GM18909 (cell line): ENCODE results near the gene CDH4.

Source experiments
- ATAC-seq: cut with Tn5 transposase; IDR thresholded peaks from one replicate; pipeline ENCODE4 v1.9.1; 2021; ENCODE audit warnings: mild to moderate bottlenecking; ENCODE audit not compliant: unreplicated experiment, poor library complexity

CDH4 gene

DNA sequence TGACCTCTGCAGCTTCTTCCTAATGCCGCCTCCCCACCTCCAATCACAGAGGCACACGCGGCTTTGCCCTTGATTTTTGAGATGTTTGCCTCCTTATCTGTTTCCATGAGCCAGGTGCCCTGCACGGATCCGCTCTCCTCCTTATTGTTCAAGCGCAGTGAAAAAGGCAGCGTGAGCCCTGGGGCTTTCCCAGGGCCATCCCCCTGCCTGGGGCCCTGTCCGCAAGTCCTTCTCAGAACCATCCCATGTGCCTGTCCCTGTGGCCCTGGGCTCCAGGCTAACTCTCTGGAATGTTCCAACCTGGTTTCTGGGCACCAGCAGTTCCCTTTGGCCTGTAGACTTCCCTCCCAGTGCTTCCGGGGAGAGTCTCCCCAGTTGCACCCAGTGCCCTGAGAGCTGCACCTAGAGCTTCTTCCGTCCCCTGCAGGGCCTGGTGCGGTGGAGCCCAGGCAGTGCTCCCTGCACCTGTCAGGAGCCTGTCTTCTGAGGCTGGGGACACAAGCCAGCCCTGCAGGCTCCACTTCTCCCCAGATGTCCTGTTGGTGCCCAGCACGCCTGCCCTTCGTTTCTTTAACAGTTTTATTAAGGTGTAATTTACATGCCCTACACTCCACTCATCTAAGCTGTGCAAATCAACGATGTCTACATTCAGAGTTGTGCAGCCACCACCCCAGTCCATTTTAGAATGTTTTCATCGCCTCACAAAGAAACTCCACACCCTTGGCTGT lies 330.3 kb downstream of the CDH4 start:
- ATAC-seq, result no peak

DNA sequence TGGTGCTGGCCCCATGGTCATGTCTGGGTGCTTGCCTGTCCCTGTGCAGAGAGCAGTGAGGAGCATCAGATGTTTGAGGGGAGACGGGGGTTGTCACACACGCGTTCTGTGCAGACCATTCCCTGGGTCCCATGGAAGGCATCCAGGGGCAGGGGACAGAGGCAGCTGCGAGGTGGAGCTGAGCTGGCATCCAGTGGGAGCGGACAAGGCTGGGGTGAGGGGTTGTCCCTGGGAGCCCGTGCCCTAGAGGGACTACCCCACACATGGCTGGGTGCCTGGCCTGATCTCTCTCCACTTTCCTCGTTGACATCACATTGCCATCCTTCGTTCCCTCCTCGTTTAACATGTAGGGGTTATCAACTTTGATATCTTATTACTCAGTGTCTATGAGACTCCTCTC lies 331.3 kb downstream of the CDH4 start:
- ATAC-seq, result no peak

DNA sequence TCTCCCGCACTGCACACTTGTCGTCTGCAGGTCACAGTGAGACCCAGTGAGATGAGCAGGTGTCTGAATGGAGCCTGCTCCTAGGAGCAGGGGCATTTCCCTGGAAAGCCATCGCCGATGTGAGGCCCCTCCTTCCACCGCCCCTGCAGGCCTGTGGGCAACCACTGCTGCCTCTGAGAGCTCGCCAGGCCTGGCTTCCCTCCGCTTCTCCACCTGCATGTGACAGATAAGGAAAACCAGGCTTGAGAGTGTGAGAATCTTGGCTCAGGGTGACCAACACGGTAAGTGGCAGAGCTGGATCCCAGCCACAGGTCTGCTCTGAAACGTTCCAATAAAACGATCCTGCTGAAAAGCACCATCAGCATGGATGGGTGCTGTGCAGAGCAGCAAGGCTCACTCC lies 332.8 kb downstream of the CDH4 start:
- ATAC-seq, result no peak

DNA sequence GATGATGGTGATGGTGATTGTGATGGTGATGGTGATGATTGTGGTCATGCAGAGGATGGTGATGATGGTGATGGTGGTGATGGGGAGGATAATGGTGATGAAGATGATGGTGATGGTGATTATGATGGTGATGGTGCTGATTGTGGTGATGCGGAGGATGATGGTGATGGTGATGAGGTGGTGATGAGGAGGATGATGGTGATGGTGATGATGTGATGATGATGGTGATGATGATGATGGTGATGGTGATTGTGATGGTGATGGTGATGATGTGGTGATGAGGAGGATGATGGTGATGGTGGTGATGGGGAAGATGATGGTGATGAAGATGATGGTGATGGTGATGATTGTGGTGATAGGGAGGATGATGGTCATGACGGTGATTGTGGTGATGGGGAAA lies 333.7 kb downstream of the CDH4 start:
- ATAC-seq, result no peak

DNA sequence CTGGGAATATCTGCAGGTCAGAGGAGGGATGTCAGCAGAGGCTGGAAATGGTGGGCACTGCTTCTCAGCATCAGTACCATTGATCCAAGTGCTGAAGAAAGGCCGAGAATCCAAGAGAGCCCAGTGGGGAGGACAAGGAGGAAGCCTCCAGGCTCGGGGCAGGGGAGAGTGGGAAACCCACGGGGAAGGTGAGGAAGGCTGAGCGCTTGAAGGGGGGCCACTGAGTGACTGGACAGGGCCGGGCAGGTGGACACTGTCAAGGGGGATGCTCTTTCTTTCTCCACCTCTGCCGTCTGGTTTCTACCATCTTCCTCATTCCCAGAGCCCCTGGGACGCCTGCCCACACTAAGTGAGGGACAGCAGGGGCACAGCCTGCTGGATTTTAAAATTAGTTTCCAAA lies 335.0 kb downstream of the CDH4 start:
- ATAC-seq, result no peak

DNA sequence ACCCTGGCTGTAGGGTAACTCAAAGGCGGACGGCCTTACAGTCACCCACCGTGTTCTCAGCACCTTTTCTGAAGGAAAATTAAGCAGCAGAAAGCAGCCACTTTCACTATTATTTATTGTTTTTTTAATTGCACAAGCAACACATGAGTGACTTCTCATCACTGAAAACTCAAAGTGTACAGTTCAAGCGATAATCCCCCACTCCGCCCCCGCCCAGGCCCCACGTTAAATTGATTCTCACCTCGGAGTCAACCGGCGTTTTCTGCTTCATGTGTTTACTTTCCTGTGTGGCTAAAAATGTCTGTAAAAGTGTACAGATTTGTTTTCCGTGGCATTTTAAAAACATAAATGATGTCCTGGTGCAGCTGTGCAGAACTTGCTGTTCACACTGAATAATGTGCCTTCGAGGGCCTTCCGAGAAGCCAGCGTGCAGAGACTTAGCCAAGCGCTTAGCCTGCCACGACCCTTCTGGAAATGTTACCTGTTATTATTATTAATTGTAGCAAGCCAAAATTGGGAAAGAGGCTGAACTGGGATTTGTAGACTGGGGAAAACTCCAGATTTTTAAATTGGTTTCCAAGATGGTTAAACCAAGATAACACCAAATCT lies 335.7 kb downstream of the CDH4 start:
- no peak for ATAC-seq

DNA sequence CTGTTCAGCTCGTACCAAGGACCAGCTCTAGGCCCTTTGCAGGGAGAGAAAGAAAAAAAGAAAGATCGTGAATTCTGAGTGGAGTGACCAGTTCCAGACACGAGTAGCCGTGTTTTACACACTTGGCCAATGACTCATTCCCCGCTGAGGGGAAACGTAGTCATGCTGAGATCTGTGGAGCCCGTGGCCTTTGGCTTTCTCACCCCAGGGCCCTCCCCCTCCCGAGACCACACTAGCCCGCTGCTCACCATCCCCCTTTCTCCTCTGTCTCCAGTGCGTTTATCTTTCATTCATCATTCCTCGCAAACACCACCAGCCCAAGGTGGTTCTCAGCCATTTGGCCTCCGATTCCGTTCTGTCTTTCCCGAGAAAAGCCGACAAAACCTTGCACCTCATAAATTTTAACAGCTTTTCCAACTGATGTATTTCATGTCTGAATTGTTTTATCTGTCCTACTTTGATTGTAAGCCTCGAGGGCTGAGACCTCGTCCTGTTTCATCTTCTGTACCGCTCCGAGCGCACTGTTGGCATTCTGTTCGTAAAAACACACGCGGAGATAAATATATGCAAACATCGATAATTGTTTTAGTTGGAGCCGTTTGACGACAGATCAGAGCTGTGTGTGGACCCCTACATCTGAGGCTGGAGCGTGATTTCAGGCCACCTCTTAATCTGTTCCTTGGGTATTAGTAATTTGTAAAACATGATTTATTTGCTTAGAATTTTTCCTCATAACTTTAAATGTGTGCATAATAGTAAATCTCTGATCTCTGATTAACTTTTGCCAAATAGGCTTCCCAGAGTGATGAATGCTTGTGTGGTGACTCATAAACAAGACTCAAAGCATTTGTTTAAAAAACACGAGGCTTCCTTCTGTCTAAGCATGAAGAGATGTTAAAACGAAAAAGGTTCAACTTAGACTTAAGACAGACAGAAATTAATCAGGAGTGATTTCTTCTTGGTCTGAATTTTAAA lies 336.6 kb downstream of the CDH4 start:
- no peak for ATAC-seq

DNA sequence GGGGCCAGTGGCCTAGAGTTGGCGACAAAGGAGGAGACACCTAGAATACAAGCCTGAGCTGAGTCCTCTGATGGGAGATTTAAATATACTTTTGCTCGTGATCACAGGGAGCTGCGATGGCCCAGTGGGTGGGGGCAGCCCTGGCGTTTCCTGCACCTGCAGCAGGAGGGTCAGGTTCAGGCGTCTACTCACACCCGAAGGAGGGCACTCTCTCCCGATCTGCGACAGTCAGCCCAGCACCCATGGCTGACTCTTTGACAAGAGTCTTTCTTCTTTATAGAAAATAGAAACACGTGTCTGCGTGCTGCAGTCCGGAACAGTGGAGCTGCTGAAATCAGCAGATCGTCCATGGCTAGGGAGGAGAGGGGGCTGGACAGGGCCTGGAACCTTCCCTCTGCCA lies 338.2 kb downstream of the CDH4 start:
- no peak for ATAC-seq

DNA sequence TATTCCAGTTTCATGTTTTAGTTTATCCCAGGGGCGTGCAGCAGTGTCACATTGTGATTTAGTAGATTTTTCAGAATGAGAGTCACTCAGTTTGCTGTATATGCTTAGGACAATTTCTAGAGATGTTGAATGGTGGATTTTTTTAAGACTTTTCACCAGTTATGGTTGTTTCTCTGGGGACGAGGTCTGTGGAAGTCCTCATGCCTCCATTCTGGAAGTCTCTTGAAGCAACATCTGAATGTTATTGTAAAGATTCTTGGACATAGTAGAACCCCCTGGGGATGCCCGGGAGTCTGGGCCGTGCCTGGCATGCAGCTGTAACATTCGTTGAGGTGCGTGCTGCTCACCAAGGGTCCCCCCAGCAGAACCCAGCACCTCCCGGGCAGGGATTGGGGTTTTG lies 341.5 kb downstream of the CDH4 start:
- no peak for ATAC-seq

DNA sequence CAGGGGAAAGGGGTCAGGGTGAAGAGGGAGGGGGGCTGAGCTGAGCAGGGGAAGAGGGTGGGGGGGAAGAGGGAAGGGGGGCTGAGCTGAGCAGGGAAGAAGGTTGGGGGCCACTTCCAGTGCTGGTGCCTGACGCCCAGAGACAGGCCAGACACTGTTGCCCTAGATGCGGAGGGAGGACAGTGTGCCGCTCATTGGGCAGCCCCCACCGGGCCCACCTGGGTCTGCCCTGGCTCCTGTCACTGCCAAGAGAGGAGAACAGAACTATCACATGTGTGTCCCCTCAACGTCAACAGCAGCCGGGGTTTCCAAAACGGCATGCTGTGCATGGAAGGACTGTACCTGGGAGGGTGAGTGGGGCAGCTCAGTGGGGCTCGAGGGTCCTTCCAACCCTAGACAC lies 342.1 kb downstream of the CDH4 start:
- ATAC-seq, result no peak

DNA sequence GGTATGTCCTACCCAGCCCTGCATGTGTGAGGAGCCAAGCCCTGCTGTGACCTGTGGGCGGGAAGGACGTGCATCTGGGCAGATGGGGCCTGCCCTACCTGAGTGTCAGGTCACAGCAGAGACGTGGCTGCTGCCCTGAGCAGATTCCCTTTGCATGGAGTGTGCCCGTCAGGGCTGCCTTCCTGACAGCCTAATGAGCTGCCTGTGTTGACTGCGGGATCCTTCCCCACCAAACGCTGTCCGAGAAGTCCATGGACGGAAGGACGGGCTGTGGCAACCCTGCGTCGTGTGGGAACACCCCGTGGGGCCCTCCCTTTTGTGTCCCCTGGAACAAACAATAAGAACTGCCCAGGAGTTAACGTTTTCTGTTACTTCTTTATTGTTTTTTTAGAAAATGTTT lies 343.2 kb downstream of the CDH4 start:
- no peak for ATAC-seq

DNA sequence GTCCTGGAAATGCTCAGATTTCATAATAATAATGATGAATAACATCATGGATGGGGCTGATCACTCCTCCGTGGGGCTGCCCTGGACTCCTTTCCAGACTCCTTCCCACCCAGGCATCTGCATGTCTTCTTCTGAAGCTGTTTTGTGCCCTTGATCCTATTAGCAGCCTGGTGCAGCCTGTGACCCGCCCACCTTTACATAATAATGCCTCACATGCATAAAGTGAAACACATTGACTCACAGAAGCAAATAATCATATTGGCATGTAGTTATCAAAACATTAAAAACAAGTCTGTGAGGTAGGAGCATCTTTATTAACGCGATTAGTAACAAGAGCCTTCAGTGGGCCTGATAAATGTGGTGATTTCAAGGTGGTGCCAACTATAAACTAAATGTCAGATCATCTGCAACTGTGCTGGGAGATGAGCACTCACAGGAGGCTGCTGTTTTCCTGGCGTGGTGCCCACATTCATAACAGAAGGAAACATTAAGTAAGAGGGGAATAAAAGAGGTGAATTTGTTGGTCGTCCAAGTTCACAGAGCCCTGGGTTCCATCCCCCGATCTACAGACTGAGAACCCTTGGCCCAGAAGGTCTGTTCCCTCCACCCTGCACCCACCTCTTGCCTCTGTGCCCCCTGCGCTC lies 344.7 kb downstream of the CDH4 start:
- no peak for ATAC-seq

DNA sequence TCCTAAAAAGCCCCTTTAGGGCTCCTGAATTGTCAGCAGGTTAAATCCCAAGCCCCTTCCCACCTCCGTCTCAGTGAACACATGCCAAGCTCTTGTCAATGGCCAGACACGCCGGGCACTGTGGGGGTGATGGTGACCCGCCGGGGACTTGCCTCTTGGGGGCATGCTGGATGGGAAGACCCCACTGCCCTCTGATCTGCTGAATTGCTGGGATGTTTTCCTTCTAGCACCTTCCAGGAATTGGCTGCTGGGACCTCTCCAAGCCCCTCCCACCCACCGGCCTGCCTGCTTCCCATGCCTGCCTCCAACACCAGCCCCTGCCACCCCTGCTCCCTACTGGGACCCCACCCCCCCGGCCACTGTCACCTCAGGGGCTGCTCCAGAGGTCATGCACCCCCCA lies 345.9 kb downstream of the CDH4 start:
- ATAC-seq, result no peak

DNA sequence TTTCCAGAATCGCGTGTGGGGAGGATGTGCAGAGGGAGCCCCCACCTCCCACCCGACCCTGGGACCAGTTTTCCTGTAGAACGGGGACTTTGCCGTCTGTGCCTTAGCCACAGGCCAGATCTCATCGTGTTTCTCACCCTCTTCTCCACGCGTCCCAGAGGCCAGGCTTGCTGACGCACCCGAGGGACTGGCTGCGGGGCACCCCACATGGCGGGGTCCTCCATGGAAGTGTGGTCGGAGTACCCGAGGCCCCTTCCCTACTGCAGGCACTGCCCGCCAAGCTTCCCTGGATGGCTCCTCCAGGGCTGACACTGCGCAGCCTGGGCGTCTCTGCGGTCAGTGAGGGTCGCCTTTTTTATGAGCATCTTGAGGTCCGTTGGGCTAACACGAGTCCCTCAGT lies 346.5 kb downstream of the CDH4 start:
- no peak for ATAC-seq

DNA sequence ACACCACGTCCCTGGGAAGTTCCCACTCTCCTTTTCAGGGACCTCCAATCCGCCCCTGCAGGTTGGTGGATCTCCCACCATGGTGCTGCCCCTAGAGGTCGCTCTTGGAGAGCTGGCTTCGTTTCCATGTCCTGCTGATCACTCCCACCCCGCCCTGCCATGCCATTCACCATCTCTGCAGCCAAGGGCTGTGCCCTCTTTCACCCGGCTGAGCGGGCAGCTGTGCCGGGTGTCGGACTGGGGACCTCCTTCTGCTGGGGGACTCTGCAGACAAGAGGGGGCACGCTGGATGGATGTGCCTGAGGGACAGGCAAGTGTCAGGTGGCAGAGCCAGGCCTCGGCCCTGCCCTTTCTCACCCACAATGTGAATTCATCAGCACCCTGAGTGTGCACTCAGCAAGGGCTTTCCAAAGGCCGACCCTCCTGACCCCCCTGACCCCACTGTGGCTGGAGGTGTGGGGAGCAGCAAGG lies 347.0 kb downstream of the CDH4 start:
- no peak for ATAC-seq

DNA sequence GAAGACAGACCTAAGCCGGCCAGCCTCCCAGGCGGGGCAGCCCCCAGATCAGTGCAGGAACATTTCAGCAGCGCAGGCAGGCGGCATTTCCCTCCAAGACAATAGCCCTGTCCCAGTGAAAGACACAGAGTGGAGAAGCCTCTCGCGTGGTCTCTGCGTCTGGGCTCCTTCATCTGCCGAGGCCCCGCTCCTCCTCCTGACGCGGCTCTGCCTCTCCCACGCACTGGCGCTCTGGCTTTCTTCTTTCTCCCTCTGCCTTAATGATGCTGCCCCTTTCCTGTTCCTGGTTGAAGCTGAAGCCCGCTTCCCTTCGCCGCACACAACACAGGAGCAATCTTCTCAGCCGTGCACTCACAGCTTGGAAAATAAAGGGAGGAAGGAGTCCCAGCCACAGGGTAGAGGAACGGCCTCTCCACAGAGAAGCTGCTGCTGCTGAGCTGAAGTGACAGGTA lies 347.5 kb downstream of the CDH4 start:
- ATAC-seq, result no peak

DNA sequence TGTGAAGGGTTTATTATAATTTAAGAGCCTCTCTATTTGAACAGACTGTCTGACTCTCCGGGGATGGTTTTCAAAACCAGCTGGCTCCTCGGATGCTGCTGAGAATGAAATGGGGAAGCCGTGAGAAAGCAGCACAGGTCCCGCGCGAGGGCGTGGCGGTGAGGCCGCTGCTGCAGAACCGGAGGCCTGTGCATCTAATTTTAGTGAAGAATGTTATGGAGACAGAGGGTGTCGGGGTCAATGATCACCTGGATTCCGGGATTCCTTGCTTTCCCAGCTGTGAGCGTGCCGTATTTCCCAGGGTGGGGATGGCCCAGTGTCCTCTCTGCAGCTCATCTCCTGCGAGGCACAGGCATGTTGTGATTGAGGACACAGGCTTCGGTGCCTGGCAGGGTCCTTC lies 348.0 kb downstream of the CDH4 start:
- ATAC-seq, result no peak

DNA sequence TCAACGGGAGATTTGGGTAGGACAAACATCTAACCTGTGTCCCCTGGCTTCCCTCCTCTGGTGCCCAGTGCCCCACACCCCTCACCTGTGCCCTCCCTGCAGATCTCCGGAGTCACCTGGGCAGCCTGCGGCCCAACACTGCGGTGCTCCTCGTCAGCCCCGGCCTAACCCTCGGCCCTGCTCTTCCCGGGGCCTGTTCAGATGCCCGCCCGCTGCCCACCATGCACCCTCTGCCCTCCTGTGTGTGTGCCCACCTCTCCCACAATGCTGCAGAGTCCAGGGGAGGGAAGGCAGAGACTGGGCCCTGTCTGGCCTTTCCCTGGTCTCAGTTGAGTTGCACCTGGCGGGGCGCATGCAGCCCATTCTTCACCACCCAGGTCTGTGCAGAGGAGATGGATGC lies 349.3 kb downstream of the CDH4 start:
- no peak for ATAC-seq

DNA sequence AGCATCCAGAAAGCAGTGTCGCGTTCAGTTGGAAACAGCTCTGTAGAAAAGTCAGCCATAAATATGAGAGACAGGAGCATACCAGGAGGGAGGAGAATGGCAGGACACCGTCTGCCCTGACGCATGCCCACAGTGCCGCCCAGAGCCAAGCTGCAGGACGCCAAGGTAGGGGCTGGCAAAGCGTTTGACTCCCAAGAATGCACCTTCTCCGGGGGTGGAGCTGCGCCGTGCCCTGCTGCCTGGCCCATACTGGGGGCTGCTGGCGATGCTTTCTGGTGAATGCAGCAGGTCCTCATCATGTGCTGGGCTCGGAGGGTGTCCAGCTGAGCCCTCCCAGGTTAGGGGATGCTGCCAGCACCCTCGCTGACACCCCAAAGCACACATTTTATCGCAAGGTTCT lies 349.8 kb downstream of the CDH4 start:
- no peak for ATAC-seq

DNA sequence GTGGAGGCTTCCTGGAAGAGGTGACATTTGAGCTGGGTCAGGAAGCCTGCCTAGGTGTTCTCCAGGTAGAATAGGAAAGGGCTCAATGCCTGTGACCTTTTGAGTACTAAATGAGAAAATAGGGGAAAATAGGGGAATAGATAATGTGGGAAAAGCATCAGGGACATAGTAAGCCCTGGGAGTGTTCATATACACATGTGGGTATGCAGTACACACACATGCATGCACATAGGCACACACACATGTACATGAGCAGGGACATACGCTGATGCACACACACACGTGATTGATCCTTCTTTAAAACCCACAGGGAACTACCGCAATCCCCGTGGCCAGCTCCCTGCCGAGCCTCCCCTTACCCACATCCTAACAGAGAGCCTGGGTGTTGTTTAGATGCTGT lies 351.7 kb downstream of the CDH4 start:
- ATAC-seq, result no peak

DNA sequence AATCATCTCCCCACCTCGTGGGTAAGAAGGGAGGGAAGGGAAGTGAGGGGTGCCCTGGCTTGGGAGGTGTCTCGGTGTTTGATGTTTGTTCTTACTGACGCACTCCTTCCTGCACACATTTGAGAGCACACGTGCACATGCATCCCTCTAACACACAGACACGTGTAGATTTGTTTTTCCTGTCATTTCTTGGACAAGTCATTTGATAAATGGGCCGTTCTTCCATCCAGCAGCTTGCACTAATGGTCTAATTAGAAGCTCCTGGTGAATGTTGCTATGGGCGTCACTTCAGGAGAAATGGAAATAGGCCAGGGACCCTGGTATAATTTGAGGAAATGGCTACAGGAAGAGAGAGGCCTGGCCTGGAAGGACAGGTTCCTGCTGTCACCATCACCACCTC lies 352.5 kb downstream of the CDH4 start:
- ATAC-seq, result no peak
